VCaP (cell line): Measurements from ENCODE around the gene SH3D21.

Experiments
- H3K27ac ChIP-seq: fragments of 450-650 bp; 2 replicates; pipeline ENCODE4 v1.5.1; 2017
- CTCF ChIP-seq: fragments of 450-650 bp; conservative IDR thresholded peaks from 2 replicates; pipeline ENCODE4 v1.5.1; 2017; ENCODE audit warnings: mild to moderate bottlenecking, moderate library complexity

SH3D21 gene

GRCh38 chr1:36274201-36274600 lies 32.0 kb upstream of the SH3D21 start:
- H3K27ac ChIP-seq: peak overlapping the region; percentile 99
- TF ChIP-seq CTCF: no peak

GRCh38 chr1:36276688-36277087 lies 29.5 kb upstream of the SH3D21 start:
- TF ChIP-seq CTCF: no peak
- H3K27ac ChIP-seq: no peak overlapping the region

GRCh38 chr1:36279110-36279788 lies 26.9 kb upstream of the SH3D21 start:
- no peak for TF ChIP-seq CTCF
- H3K27ac ChIP-seq: peak overlapping the region; percentile 7

- no peak for TF ChIP-seq CTCF
These were observed 26.3 kb upstream of the SH3D21 start for GRCh38 chr1:36279789-36280296.

GRCh38 chr1:36284061-36284460 lies 22.1 kb upstream of the SH3D21 start:
- no peak for TF ChIP-seq CTCF
- peak overlapping the region; percentile 63 for H3K27ac ChIP-seq

More at GRCh38 chr1:36279789-36280296, 26.3 kb upstream of the SH3D21 start:
- peak overlapping the region; percentile 7 for H3K27ac ChIP-seq

GRCh38 chr1:36284517-36284916 lies 21.7 kb upstream of the SH3D21 start:
- TF ChIP-seq CTCF: no peak
- H3K27ac ChIP-seq: peak overlapping the region; percentile 63

- H3K27ac ChIP-seq: peak overlapping the region; percentile 63; the same call in 1 of the 2 replicates
- peak; percentile 83 for TF ChIP-seq CTCF
These were observed 20.6 kb upstream of the SH3D21 start for GRCh38 chr1:36285443-36286101.
